ENCODE results near the gene MYH15.

DNA sequence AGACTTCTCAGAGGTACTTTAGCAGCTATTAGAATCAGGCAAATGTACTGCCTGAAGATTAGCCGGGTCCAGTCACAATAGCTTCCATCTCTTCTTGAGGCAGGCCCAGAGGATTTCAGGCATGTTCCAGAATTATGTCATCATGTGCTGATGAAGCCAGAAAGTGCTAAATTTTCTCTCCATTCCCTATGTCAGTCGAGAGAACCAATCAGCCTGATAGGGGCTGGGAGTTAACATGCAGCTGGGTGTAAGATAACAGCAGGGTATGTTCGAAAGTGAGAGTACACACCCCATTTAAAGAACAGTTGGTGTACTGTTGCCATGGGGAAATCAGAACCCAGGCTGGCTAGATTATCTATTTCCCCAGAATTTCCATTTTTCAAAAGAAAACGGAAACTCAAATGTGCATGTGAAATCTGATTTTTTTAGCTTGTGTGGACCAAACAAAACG, 48.7 kb downstream of the MYH15 start:
- TF ChIP-seq SP1 (IDR thresholded peaks at IDR 0.05) (no peak), TAF1 (conservative IDR thresholded peaks at IDR 0.05) (no peak), JUND (IDR thresholded peaks at IDR 0.05) (no peak)
- TF ChIP-seq, protein P1, sequence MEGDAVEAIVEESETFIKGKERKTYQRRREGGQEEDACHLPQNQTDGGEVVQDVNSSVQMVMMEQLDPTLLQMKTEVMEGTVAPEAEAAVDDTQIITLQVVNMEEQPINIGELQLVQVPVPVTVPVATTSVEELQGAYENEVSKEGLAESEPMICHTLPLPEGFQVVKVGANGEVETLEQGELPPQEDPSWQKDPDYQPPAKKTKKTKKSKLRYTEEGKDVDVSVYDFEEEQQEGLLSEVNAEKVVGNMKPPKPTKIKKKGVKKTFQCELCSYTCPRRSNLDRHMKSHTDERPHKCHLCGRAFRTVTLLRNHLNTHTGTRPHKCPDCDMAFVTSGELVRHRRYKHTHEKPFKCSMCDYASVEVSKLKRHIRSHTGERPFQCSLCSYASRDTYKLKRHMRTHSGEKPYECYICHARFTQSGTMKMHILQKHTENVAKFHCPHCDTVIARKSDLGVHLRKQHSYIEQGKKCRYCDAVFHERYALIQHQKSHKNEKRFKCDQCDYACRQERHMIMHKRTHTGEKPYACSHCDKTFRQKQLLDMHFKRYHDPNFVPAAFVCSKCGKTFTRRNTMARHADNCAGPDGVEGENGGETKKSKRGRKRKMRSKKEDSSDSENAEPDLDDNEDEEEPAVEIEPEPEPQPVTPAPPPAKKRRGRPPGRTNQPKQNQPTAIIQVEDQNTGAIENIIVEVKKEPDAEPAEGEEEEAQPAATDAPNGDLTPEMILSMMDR (IDR thresholded peaks at IDR 0.05; ENCODE audit: low read depth, low read length, missing input control): no peak

All from liver (tissue), 3 donors.